ENCODE data around the gene B3GNT5.
A peak's percentile ranks its signal among the peaks of the same experiment; 100 is the strongest.

B3GNT5 gene

DNA sequence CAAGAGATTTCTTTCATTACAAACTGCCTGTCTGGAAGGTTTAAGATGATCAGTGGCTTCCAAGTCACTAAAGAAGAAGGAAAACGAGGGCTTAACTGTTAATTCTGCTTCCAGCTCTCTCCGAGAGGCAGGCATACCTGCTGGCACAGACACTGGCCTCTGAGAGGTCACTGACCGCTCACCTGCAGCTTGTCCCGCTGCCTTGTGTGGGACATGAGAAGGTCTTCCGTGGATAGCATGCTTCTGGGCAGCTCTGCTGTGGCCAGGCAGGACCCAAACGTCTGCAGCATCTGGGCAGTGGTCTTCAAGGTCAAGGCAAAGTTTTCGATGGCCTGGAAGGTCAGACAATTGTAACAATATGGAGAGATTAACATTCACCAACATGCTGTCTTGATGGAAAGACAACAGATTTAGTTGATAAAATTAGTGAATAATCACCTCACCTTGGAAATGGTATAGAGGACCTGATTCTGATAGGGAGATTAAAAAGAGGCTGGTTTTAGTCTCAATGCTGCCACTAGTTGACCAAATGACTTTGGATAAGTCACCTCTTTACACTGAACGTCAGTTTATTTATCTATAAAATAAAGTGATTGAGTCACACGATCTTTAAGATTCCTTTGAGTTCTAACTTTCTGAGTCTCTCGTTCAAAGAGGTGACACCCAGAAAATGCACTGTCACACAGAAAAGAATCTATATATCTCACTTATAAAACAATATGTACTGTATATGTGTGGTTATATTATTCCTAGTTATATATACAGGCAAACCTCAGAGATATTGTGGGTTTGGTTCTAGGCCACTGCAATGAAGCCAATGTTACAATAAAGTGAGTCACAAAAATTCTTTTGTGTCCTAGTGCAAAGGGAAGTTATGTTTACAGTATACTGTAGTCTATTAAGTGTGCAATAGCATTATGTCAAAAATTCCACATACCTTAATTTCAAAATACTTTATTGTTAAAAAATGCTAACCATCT is 65.1 kb downstream of the B3GNT5 start:
- DNase-seq (ENCODE audit: low read depth): peak; percentile 32
- no peak overlapping the region for H3K4me3 ChIP-seq (ENCODE audit: low read depth, low read length)
- in situ Hi-C loops (cut with HindIII; ENCODE audit: low sequenced_read_pairs): no loop called here
- TF ChIP-seq, protein P1, sequence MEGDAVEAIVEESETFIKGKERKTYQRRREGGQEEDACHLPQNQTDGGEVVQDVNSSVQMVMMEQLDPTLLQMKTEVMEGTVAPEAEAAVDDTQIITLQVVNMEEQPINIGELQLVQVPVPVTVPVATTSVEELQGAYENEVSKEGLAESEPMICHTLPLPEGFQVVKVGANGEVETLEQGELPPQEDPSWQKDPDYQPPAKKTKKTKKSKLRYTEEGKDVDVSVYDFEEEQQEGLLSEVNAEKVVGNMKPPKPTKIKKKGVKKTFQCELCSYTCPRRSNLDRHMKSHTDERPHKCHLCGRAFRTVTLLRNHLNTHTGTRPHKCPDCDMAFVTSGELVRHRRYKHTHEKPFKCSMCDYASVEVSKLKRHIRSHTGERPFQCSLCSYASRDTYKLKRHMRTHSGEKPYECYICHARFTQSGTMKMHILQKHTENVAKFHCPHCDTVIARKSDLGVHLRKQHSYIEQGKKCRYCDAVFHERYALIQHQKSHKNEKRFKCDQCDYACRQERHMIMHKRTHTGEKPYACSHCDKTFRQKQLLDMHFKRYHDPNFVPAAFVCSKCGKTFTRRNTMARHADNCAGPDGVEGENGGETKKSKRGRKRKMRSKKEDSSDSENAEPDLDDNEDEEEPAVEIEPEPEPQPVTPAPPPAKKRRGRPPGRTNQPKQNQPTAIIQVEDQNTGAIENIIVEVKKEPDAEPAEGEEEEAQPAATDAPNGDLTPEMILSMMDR (IDR thresholded peaks at IDR 0.05; ENCODE audit: low read depth, low read length, missing control alignments): no peak

DNA sequence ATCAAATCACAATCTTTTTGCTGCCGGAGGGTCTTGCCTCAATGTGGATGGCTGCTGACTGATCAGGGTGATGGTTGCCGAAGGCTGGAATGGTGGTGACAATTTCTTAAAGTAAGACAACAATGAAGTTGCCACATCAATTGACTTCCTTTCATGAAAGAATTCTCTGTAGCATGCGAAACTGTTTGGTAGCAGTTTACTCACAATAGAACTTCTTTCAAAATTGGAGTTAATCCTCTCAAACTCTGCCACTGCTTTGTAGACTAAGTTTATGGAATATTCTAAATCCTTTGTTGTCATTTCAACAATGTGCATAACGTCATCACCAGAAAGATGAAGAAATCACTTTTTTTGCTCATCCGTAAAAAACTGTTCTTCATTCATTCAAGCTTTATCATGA is 65.8 kb downstream of the B3GNT5 start:
- H3K4me3 ChIP-seq (ENCODE audit: low read depth, low read length): no peak overlapping the region
- in situ Hi-C loops (cut with HindIII; ENCODE audit: low sequenced_read_pairs): no loop called here
- TF ChIP-seq, protein P1 (IDR thresholded peaks at IDR 0.05; ENCODE audit: low read depth, low read length, missing control alignments): no peak
- no peak for DNase-seq (ENCODE audit: low read depth)

GRCh38 chr3:183319371-183319770 is 66.3 kb downstream of the B3GNT5 start:
- in situ Hi-C loops (cut with HindIII; ENCODE audit: low sequenced_read_pairs): no loop called here
- no peak overlapping the region for H3K4me3 ChIP-seq (ENCODE audit: low read depth, low read length)
- TF ChIP-seq, protein P1 (IDR thresholded peaks at IDR 0.05; ENCODE audit: low read depth, low read length, missing control alignments): no peak
- no peak for DNase-seq (ENCODE audit: low read depth)

All from astrocyte of the cerebellum (primary cell).